ENCODE data around the gene ALG12.

GRCh38 chr22:49963647-49964026 is 45.4 kb upstream of the ALG12 start:
- no peak for TF ChIP-seq CTCF (IDR thresholded peaks at IDR 0.05)
- no peak for TF ChIP-seq POLR2A (IDR thresholded peaks at IDR 0.05)

All from Peyer's patch (tissue), 4 donors.